WTC11 (cell line): ENCODE measurements around the gene HSDL2. TPM values are rescaled to one million over a fixed set of nuclear protein-coding genes. Genes with fewer than 3 reads are reported as not detected.

Experiments used
- E2F4 ChIP-seq: sonication (generic); formaldehyde crosslinking; IDR thresholded peaks from 2 replicates; pipeline ENCODE4 v1.8.1; 2022; ENCODE audit warnings: low read depth, mild to moderate bottlenecking, moderate library complexity, missing genetic modification reagents, borderline replicate concordance
- ELF4 ChIP-seq: sonication (generic); formaldehyde crosslinking; IDR thresholded peaks from 2 replicates; pipeline ENCODE4 v1.8.1; 2022; ENCODE audit warnings: low read depth, mild to moderate bottlenecking, moderate library complexity, missing genetic modification reagents
- ERG ChIP-seq: fragments of 250-450 bp; sonication (Bioruptor Pico); IDR thresholded peaks from 2 replicates; pipeline ENCODE4 v1.8.0; 2021; ENCODE audit warnings: mild to moderate bottlenecking
- ETV6 ChIP-seq: sonication (generic); formaldehyde crosslinking; IDR thresholded peaks from 2 replicates; pipeline ENCODE4 v1.8.1; 2022; ENCODE audit warnings: mild to moderate bottlenecking, missing genetic modification reagents
- FOXJ3 ChIP-seq: sonication (generic); formaldehyde crosslinking; IDR thresholded peaks from 2 replicates; pipeline ENCODE4 v1.9.0; 2021; ENCODE audit warnings: missing genetic modification reagents, mild to moderate bottlenecking, borderline replicate concordance
- GTF2I ChIP-seq: fragments of 250-450 bp; sonication (Bioruptor Pico); conservative IDR thresholded peaks from 2 replicates; pipeline ENCODE4 v1.4.0; 2021; ENCODE audit warnings: mild to moderate bottlenecking
- MLX ChIP-seq: sonication (generic); formaldehyde crosslinking; IDR thresholded peaks from 2 replicates; pipeline ENCODE4 v1.8.1; 2023; ENCODE audit warnings: mild to moderate bottlenecking, missing genetic modification reagents, moderate library complexity
- NFATC4 ChIP-seq: fragments of 250-450 bp; sonication (Bioruptor Pico); IDR thresholded peaks from 2 replicates; pipeline ENCODE4 v1.9.0; 2021; ENCODE audit warnings: mild to moderate bottlenecking
- NFE2L1 ChIP-seq: sonication (generic); formaldehyde crosslinking; IDR thresholded peaks from 2 replicates; pipeline ENCODE4 v1.8.1; 2023; ENCODE audit warnings: missing genetic modification reagents
- NFYB ChIP-seq: sonication (generic); formaldehyde crosslinking; conservative IDR thresholded peaks from 2 replicates; pipeline ENCODE4 v1.8.0; 2022; ENCODE audit warnings: low read depth, missing genetic modification reagents
- NR2C2 ChIP-seq: sonication (generic); formaldehyde crosslinking; IDR thresholded peaks from 2 replicates; pipeline ENCODE4 v1.8.0; 2022; ENCODE audit warnings: mild to moderate bottlenecking, missing genetic modification reagents
- NR3C1 ChIP-seq: sonication (generic); formaldehyde crosslinking; conservative IDR thresholded peaks from 2 replicates; pipeline ENCODE4 v1.8.1; 2023; ENCODE audit warnings: low read depth, mild to moderate bottlenecking, missing genetic modification reagents
- SP1 ChIP-seq: sonication (generic); formaldehyde crosslinking; conservative IDR thresholded peaks from 2 replicates; pipeline ENCODE4 v1.8.1; 2022; ENCODE audit warnings: missing genetic modification reagents
- STAT6 ChIP-seq: sonication (generic); formaldehyde crosslinking; conservative IDR thresholded peaks from 2 replicates; pipeline ENCODE4 v1.8.1; 2023; ENCODE audit warnings: mild to moderate bottlenecking, low read depth, missing genetic modification reagents, moderate library complexity
- TEAD4 ChIP-seq: sonication (generic); formaldehyde crosslinking; IDR thresholded peaks from 2 replicates; pipeline ENCODE4 v1.8.0; 2022; ENCODE audit warnings: mild to moderate bottlenecking, missing genetic modification reagents
- TP53 ChIP-seq: sonication (generic); formaldehyde crosslinking; IDR thresholded peaks from 2 replicates; pipeline ENCODE4 v1.8.1; 2023; ENCODE audit warnings: mild to moderate bottlenecking, missing genetic modification reagents
- USF1 ChIP-seq: sonication (generic); formaldehyde crosslinking; IDR thresholded peaks from 2 replicates; pipeline ENCODE4 v1.8.0; 2022; ENCODE audit warnings: mild to moderate bottlenecking, missing genetic modification reagents
- ZBTB21 ChIP-seq: sonication (generic); formaldehyde crosslinking; IDR thresholded peaks from 2 replicates; pipeline ENCODE4 v1.8.1; 2023; ENCODE audit warnings: mild to moderate bottlenecking, missing genetic modification reagents, borderline replicate concordance
- ZMAT4 ChIP-seq: fragments of 250-450 bp; sonication (Bioruptor Pico); IDR thresholded peaks from 2 replicates; pipeline ENCODE4 v1.9.0; 2021; ENCODE audit warnings: mild to moderate bottlenecking
- ZNF219 ChIP-seq: sonication (generic); formaldehyde crosslinking; IDR thresholded peaks from 2 replicates; pipeline ENCODE4 v1.8.0; 2023; ENCODE audit warnings: missing genetic modification reagents, mild to moderate bottlenecking, borderline replicate concordance
- ZNF396 ChIP-seq: fragments of 250-450 bp; sonication (Bioruptor Pico); IDR thresholded peaks from 2 replicates; pipeline ENCODE4 v1.8.0; 2021; ENCODE audit warnings: mild to moderate bottlenecking, moderate library complexity, borderline replicate concordance
- ZNF532 ChIP-seq: fragments of 250-450 bp; sonication (Bioruptor Pico); IDR thresholded peaks from 2 replicates; pipeline ENCODE4 v1.9.0; 2021; ENCODE audit warnings: mild to moderate bottlenecking, borderline replicate concordance
- ZSCAN18 ChIP-seq: fragments of 250-450 bp; sonication (Bioruptor Pico); IDR thresholded peaks from 2 replicates; pipeline ENCODE4 v2.1.2; 2022; ENCODE audit warnings: mild to moderate bottlenecking, moderate library complexity
- total RNA-seq: library from RNA; stranded (reverse); gene quantifications from 3 replicates; pipeline ENCODE4 v1.2.3, GENCODE V29; 2021

HSDL2 gene
- total RNA-seq, 1 experiment from 2014 or later: 13.8 TPM

- TF ChIP-seq ZNF532 (CRISPR knock-in tag) (no peak), E2F4 (no peak), NFE2L1 (CRISPR knock-in tag) (no peak; the same call in 1 of the 2 replicates), ZNF396 (CRISPR knock-in tag) (no peak), ZNF219 (CRISPR knock-in tag) (no peak), NFATC4 (CRISPR knock-in tag) (no peak), ELF4 (CRISPR knock-in tag) (no peak), GTF2I (no peak), ZMAT4 (CRISPR knock-in tag) (no peak), NFYB (CRISPR knock-in tag) (no peak), ETV6 (CRISPR knock-in tag) (no peak), NR3C1 (no peak), SP1 (CRISPR knock-in tag) (peak; percentile 56; the same call in 1 of the 2 replicates), ZSCAN18 (CRISPR knock-in tag) (no peak), MLX (CRISPR knock-in tag) (no peak), STAT6 (CRISPR knock-in tag) (no peak), USF1 (0 out of 2 replicates have a peak, but pooled peaks have one; percentile 22), ZBTB21 (CRISPR knock-in tag) (peak; percentile 84; the same call in 1 of the 2 replicates), ERG (CRISPR knock-in tag) (no peak), NR2C2 (CRISPR knock-in tag) (no peak), TEAD4 (CRISPR knock-in tag) (no peak), FOXJ3 (CRISPR knock-in tag) (no peak), TP53 (CRISPR knock-in tag) (no peak)
Measured at GRCh38 chr9:112379177-112380101, 469 bp upstream of the HSDL2 start (continued).
